Chondrocyte (in vitro differentiated cells): ENCODE results near the gene SYTL1. TPM values are rescaled to one million over a fixed set of nuclear protein-coding genes. Genes with fewer than 3 reads are reported as not detected.

ENCODE experiments used
- DNase-seq: peaks from one replicate; pipeline ENCODE4 v3.0.0; 2021; ENCODE audit warnings: mixed read lengths, low spot score
- H3K27ac Mint-ChIP-seq: one replicate; pipeline ENCODE4 v1.8.0; 2021; ENCODE audit warnings: mild to moderate bottlenecking, moderate library complexity, mixed read lengths; ENCODE audit not compliant: unreplicated experiment
- H3K27me3 Mint-ChIP-seq: 2 replicates; pipeline ENCODE4 v1.8.0; 2021; ENCODE audit warnings: low read depth, mixed read lengths
- H3K36me3 Mint-ChIP-seq: 2 replicates; pipeline ENCODE4 v1.8.0; 2021; ENCODE audit warnings: low read depth, mixed read lengths
- H3K4me1 Mint-ChIP-seq: 2 replicates; pipeline ENCODE4 v1.8.0; 2021; ENCODE audit warnings: low read depth, mild to moderate bottlenecking, mixed read lengths
- H3K4me3 Mint-ChIP-seq: one replicate; pipeline ENCODE4 v1.8.0; 2021; ENCODE audit warnings: mild to moderate bottlenecking, moderate library complexity, mixed read lengths; ENCODE audit not compliant: unreplicated experiment
- H3K9me3 Mint-ChIP-seq: 2 replicates; pipeline ENCODE4 v1.8.0; 2021; ENCODE audit warnings: low read depth, mixed read lengths
- CTCF ChIP-seq: fragments of 200-600 bp; sonication (generic); IDR thresholded peaks from 2 replicates; pipeline ENCODE4 v1.5.0; 2021; ENCODE audit warnings: antibody characterized with exemption, mild to moderate bottlenecking, moderate library complexity
- total RNA-seq: library from RNA; stranded (reverse); gene quantifications from 3 replicates; pipeline ENCODE4 v1.2.1, GENCODE V29; 2021

SYTL1 gene
- total RNA-seq, 1 donor from 2014 or later: 1.2 TPM

GRCh38 chr1:27307874-27308598 lies 33.8 kb upstream of the SYTL1 start:
- H3K27me3 Mint-ChIP-seq: no peaks in the 10 kb centered on the region
- no peak for TF ChIP-seq CTCF
- H3K4me1 Mint-ChIP-seq: no peaks in the 10 kb centered on the region
- H3K36me3 Mint-ChIP-seq: peaks cover 14% of the 10 kb centered on the region
- DNase-seq: no peak
- H3K9me3 Mint-ChIP-seq: no peaks in the 10 kb centered on the region
- H3K27ac Mint-ChIP-seq: no peak overlapping the region
- no peak overlapping the region for H3K4me3 Mint-ChIP-seq

- peak; percentile 22 for DNase-seq
- no peak overlapping the region for H3K27ac Mint-ChIP-seq
- H3K27me3 Mint-ChIP-seq: peaks cover 4% of the 10 kb centered on the region
- no peak overlapping the region for H3K4me3 Mint-ChIP-seq
- peaks cover 6% of the 10 kb centered on the region for H3K36me3 Mint-ChIP-seq
- no peaks in the 10 kb centered on the region for H3K9me3 Mint-ChIP-seq
- no peak for TF ChIP-seq CTCF
- H3K4me1 Mint-ChIP-seq: peaks cover 4% of the 10 kb centered on the region
Measured at GRCh38 chr1:27314169-27314568, 27.7 kb upstream of the SYTL1 start.

GRCh38 chr1:27314737-27315136 lies 27.1 kb upstream of the SYTL1 start:
- DNase-seq: no peak
- Mint-ChIP-seq H3K4me1 (peaks cover 4% of the 10 kb centered on the region), H3K36me3 (peaks cover 6% of the 10 kb centered on the region), H3K9me3 (no peaks in the 10 kb centered on the region), H3K27me3 (peaks cover 4% of the 10 kb centered on the region), H3K27ac (no peak overlapping the region), H3K4me3 (no peak overlapping the region)
- no peak for TF ChIP-seq CTCF

- H3K9me3 Mint-ChIP-seq: no peaks in the 10 kb centered on the region
- H3K4me1 Mint-ChIP-seq: peaks cover 7% of the 10 kb centered on the region
- H3K4me3 Mint-ChIP-seq: no peak overlapping the region
- no peak for DNase-seq
- peaks cover 4% of the 10 kb centered on the region for H3K27me3 Mint-ChIP-seq
- no peak for TF ChIP-seq CTCF
- H3K36me3 Mint-ChIP-seq: no peaks in the 10 kb centered on the region
- H3K27ac Mint-ChIP-seq: no peak overlapping the region
Measured at GRCh38 chr1:27316860-27317259, 25.0 kb upstream of the SYTL1 start.

- H3K4me3 Mint-ChIP-seq: no peak overlapping the region
- no peak for TF ChIP-seq CTCF
Measured at GRCh38 chr1:27318136-27318535, 23.7 kb upstream of the SYTL1 start.

More at GRCh38 chr1:27318136-27318535, 23.7 kb upstream of the SYTL1 start:
- Mint-ChIP-seq H3K4me1 (peaks cover 15% of the 10 kb centered on the region), H3K9me3 (no peaks in the 10 kb centered on the region), H3K36me3 (no peaks in the 10 kb centered on the region), H3K27ac (no peak overlapping the region), H3K27me3 (peaks cover 4% of the 10 kb centered on the region)
- DNase-seq: no peak
